ENCODE measurements around the gene ARL6IP1. TPM values are rescaled to one million over a fixed set of nuclear protein-coding genes. Genes with fewer than 3 reads are reported as not detected.

Gene ARL6IP1
- total and polyA plus RNA-seq, 2 of the 13 experiments (the other 11 are each of a cell fraction or from before 2014, with no cell fraction given), result 263 to 373 TPM

DNA sequence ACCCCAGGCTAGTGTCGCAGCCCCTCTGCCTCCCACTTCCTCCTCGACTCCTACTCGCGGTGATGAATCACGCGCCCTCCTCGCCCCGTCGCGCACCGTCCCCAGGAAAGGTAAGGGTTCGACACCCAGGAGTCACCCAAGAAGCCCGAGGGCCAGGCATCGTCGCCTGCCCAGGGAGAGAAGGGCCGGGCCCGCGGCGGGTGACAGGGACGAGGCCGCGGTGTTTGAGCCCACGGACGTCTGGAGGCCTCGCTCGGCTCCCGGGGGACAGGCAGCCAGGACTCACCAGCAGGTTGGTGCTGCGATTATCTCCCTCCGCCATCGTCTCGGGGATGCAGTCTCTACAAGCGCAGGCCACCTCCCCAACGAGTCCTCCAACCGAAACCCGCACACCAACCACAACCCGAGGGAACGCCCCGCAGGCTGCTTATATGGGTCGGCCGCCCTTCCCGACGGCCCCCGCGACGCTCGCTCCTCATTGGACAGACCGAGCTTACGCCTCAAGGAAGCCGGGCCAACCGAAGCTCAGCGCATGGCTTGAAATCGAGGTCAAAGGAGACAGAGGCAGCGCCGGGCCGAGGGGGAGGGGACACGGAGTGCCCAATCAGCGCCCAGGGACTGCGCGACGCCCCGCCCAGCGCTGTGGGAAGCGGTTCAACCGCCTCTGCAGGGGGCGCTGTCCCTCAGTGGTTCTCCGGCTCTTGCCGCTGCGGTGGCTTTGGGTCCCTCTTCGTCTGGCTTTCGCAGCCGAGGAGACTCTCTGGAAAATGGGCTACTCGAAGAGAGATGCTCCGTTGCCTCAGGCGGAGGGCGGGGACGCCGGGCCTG is at the start of gene ARL6IP1 (continued):
- TF ChIP-seq, protein P1, sequence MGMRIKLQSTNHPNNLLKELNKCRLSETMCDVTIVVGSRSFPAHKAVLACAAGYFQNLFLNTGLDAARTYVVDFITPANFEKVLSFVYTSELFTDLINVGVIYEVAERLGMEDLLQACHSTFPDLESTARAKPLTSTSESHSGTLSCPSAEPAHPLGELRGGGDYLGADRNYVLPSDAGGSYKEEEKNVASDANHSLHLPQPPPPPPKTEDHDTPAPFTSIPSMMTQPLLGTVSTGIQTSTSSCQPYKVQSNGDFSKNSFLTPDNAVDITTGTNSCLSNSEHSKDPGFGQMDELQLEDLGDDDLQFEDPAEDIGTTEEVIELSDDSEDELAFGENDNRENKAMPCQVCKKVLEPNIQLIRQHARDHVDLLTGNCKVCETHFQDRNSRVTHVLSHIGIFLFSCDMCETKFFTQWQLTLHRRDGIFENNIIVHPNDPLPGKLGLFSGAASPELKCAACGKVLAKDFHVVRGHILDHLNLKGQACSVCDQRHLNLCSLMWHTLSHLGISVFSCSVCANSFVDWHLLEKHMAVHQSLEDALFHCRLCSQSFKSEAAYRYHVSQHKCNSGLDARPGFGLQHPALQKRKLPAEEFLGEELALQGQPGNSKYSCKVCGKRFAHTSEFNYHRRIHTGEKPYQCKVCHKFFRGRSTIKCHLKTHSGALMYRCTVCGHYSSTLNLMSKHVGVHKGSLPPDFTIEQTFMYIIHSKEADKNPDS (CRISPR knock-in tag; IDR thresholded peaks at IDR 0.05), result peak; percentile 87
- TF ChIP-seq ZNF317 (CRISPR knock-in tag; IDR thresholded peaks at IDR 0.05) (peak; percentile 93), ZBTB1 (CRISPR knock-in tag; IDR thresholded peaks at IDR 0.05; ENCODE audit: borderline replicate concordance) (peak; percentile 47; the same call in 1 of the 2 replicates), MYNN (CRISPR knock-in tag; IDR thresholded peaks at IDR 0.05; ENCODE audit: low read depth) (peak; percentile 88), ZNF883 (CRISPR knock-in tag; IDR thresholded peaks at IDR 0.05; ENCODE audit: not compliant biosample characterization) (peak; percentile 98), MBNL3 (CRISPR knock-in tag; conservative IDR thresholded peaks at IDR 0.05) (no peak), ISX (CRISPR knock-in tag; conservative IDR thresholded peaks at IDR 0.05) (peak; percentile 93; the same call in 1 of the 2 replicates), SRF (IDR thresholded peaks at IDR 0.05; ENCODE audit: low read depth, low read length) (peak; percentile 54; the same call in 1 of the 2 replicates), RXRA (CRISPR knock-in tag; IDR thresholded peaks at IDR 0.05) (peak; percentile 98), POGZ (CRISPR knock-in tag; IDR thresholded peaks at IDR 0.05) (peak; percentile 100), RELA (CRISPR knock-in tag; IDR thresholded peaks at IDR 0.05) (peak; percentile 78; the same call in 1 of the 2 replicates), RBAK (CRISPR knock-in tag; IDR thresholded peaks at IDR 0.05) (no peak), ZMAT3 (CRISPR knock-in tag; conservative IDR thresholded peaks at IDR 0.05) (peak; percentile 94), ZNF333 (CRISPR knock-in tag; IDR thresholded peaks at IDR 0.05; ENCODE audit: borderline replicate concordance) (peak; percentile 96)
- TF ChIP-seq, protein P2, sequence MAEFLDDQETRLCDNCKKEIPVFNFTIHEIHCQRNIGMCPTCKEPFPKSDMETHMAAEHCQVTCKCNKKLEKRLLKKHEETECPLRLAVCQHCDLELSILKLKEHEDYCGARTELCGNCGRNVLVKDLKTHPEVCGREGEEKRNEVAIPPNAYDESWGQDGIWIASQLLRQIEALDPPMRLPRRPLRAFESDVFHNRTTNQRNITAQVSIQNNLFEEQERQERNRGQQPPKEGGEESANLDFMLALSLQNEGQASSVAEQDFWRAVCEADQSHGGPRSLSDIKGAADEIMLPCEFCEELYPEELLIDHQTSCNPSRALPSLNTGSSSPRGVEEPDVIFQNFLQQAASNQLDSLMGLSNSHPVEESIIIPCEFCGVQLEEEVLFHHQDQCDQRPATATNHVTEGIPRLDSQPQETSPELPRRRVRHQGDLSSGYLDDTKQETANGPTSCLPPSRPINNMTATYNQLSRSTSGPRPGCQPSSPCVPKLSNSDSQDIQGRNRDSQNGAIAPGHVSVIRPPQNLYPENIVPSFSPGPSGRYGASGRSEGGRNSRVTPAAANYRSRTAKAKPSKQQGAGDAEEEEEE (CRISPR knock-in tag; IDR thresholded peaks at IDR 0.05; ENCODE audit: borderline replicate concordance), result no peak; the same call in 1 of the 2 replicates
- TF ChIP-seq, protein P3, sequence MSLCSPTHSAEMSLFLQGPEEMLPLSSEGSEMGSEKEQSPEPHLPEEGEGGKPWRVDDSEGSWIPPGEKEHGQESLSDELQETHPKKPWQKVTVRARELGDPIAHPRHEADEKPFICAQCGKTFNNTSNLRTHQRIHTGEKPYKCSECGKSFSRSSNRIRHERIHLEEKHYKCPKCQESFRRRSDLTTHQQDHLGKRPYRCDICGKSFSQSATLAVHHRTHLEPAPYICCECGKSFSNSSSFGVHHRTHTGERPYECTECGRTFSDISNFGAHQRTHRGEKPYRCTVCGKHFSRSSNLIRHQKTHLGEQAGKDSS (CRISPR knock-in tag; IDR thresholded peaks at IDR 0.05; ENCODE audit: borderline replicate concordance, low read depth), result peak; percentile 98
- TF ChIP-seq, protein P4, sequence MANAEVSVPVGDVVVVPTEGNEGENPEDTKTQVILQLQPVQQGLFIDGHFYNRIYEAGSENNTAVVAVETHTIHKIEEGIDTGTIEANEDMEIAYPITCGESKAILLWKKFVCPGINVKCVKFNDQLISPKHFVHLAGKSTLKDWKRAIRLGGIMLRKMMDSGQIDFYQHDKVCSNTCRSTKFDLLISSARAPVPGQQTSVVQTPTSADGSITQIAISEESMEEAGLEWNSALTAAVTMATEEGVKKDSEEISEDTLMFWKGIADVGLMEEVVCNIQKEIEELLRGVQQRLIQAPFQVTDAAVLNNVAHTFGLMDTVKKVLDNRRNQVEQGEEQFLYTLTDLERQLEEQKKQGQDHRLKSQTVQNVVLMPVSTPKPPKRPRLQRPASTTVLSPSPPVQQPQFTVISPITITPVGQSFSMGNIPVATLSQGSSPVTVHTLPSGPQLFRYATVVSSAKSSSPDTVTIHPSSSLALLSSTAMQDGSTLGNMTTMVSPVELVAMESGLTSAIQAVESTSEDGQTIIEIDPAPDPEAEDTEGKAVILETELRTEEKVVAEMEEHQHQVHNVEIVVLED (CRISPR knock-in tag; IDR thresholded peaks at IDR 0.05; ENCODE audit: borderline replicate concordance), result peak; percentile 92
